DND-41 (cell line): ENCODE measurements around the gene C1QTNF6.

Experiments used
- EZH2 ChIP-seq: IDR thresholded peaks from 3 replicates; pipeline ENCODE4 v1.6.1; 2012; ENCODE audit warnings: borderline replicate concordance, low read depth, mild to moderate bottlenecking, moderate library complexity, low read length, inconsistent platforms; ENCODE audit not compliant: severe bottlenecking
- TF ChIP-seq, protein P1 (sequence below): IDR thresholded peaks from 2 replicates; pipeline ENCODE4 v1.5.1; 2012; ENCODE audit warnings: borderline replicate concordance, low read length, moderate library complexity, mild to moderate bottlenecking; ENCODE audit not compliant: poor library complexity, severe bottlenecking; ENCODE audit errors: extremely low read depth

DNA sequence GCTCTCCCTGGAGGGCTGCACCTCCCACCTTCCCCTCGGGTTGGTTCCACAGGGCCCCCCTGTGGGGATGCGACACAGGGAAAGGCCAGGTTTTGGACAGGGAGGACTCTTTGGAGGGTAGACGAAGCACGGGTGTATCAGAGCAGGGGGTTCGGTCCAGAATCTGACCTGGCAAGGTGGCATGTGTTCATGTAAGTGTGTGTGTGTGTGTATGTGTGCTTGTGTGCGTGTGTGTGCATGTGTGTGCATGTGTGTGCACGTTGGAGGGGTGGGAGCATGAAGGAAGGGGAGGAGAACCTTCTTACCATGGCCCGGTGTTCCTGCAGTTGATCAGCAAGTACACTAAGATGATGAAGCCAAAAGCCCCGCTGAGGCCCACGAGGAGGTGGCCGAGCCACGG lies 53.0 kb downstream of the C1QTNF6 start:
- TF ChIP-seq, protein P1, sequence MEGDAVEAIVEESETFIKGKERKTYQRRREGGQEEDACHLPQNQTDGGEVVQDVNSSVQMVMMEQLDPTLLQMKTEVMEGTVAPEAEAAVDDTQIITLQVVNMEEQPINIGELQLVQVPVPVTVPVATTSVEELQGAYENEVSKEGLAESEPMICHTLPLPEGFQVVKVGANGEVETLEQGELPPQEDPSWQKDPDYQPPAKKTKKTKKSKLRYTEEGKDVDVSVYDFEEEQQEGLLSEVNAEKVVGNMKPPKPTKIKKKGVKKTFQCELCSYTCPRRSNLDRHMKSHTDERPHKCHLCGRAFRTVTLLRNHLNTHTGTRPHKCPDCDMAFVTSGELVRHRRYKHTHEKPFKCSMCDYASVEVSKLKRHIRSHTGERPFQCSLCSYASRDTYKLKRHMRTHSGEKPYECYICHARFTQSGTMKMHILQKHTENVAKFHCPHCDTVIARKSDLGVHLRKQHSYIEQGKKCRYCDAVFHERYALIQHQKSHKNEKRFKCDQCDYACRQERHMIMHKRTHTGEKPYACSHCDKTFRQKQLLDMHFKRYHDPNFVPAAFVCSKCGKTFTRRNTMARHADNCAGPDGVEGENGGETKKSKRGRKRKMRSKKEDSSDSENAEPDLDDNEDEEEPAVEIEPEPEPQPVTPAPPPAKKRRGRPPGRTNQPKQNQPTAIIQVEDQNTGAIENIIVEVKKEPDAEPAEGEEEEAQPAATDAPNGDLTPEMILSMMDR = no peak
- TF ChIP-seq EZH2 = no peak
